H1 (cell line): ENCODE measurements around the gene WDR48. TPM values are rescaled to one million over a fixed set of nuclear protein-coding genes. Genes with fewer than 3 reads are reported as not detected.

Experiments used
- BACH1 ChIP-seq: IDR thresholded peaks from 2 replicates; pipeline ENCODE4 v1.6.1; 2012; ENCODE audit warnings: low read length, improper control_type of control experiment
- CREB1 ChIP-seq: IDR thresholded peaks from 2 replicates; pipeline ENCODE4 v1.6.1; 2012; ENCODE audit warnings: inconsistent platforms
- KDM1A ChIP-seq: fragments of 200-600, 300-600 bp; sonication (generic); IDR thresholded peaks from 2 replicates; pipeline ENCODE4 v1.7.1; 2016; ENCODE audit warnings: mild to moderate bottlenecking, low read length, borderline replicate concordance
- MAFK ChIP-seq: IDR thresholded peaks from 2 replicates; pipeline ENCODE4 v1.6.1; 2012; ENCODE audit warnings: low read depth, mild to moderate bottlenecking, improper control_type of control experiment, low read length
- RBBP5 ChIP-seq: IDR thresholded peaks from 2 replicates; pipeline ENCODE4 v1.7.1; 2012; ENCODE audit warnings: low read depth, mild to moderate bottlenecking, inconsistent platforms, low read length, moderate library complexity, borderline replicate concordance
- RXRA ChIP-seq: IDR thresholded peaks from 2 replicates; pipeline ENCODE4 v1.6.1; 2011; ENCODE audit warnings: low read depth, mild to moderate bottlenecking, low read length, moderate library complexity; ENCODE audit not compliant: insufficient read depth
- SRF ChIP-seq: IDR thresholded peaks from 2 replicates; pipeline ENCODE4 v1.6.1; 2011; ENCODE audit warnings: mild to moderate bottlenecking, low read depth, low read length, moderate library complexity
- TBP ChIP-seq: IDR thresholded peaks from 2 replicates; pipeline ENCODE4 v1.6.1; 2011; ENCODE audit warnings: low read depth, low read length, improper control_type of control experiment
- TEAD4 ChIP-seq: IDR thresholded peaks from 2 replicates; pipeline ENCODE4 v1.6.1; 2012; ENCODE audit warnings: low read depth, low read length, inconsistent platforms, mixed read lengths
- polyA plus RNA-seq, 7 experiments: library from polyadenylated mRNA; depleted of rRNA in 3 of 7; stranded (reverse) in 5 of 7; unstranded in 2 of 7; fragments of >200 nt in 5 of 7; fragments of 200-250 nt in 2 of 7; gene quantifications; 1 replicate in 5 of 7; 2 replicates in 1 of 7; 4 replicates in 1 of 7; pipeline versions ENCODE4 v1.2.1 to v1.2.3, GENCODE V29; 2011 to 2013; ENCODE audit warnings: missing spikeins in 2 of 7, mixed read lengths in 2 of 7
- total RNA-seq: library from RNA; stranded (reverse); fragmentation: NEBNext Ultra II Directional; extraction: Animal tissue kit (Norgen Biotek cat#: 25700); gene quantifications from 2 replicates; pipeline ENCODE4 v1.2.1, GENCODE V29; 2021

Gene WDR48
- total and polyA plus RNA-seq, 2 of the 8 experiments (the other 6 are each of a cell fraction or from before 2014, with no cell fraction given) = 21.2 to 54.1 TPM

- TF ChIP-seq TEAD4 (0 out of 2 replicates have a peak, but pooled peaks have one; percentile 17), RXRA (no peak), KDM1A (no peak), CREB1 (peak; percentile 93), SRF (peak; percentile 84), TBP (peak; percentile 17; the same call in 1 of the 2 replicates), BACH1 (0 out of 2 replicates have a peak, but pooled peaks have one; percentile 15), RBBP5 (peak; percentile 36; the same call in 1 of the 2 replicates), MAFK (no peak)
Observed at GRCh38 chr3:39107388-39108199, 55.8 kb downstream of the WDR48 start, which contains the start of the genes GORASP1 and TTC21A (continued).
